PC-9 (cell line): ENCODE data around the gene MAL. TPM values are rescaled to one million over a fixed set of nuclear protein-coding genes. Genes with fewer than 3 reads are reported as not detected.
A peak's percentile ranks its signal among the peaks of the same experiment; 100 is the strongest.

Experiments
- BruUV-seq: library from RNA; stranded (reverse); fragments of 400-500 nt; replicated peaks from 2 replicates; lab custom pipeline; 2021; lab: Mats Ljungman, UMichigan
- CTCF ChIA-PET: fragments of 300-600 bp; sonication (Branson Sonifier 250); formaldehyde crosslinking; loops from one replicate; lab custom pipeline; 2022; ENCODE audit warnings: antibody characterized with exemption; lab: Charles Lee
- POLR2A ChIA-PET: fragments of 300-600 bp; sonication (Branson Sonifier 250); formaldehyde crosslinking; loops from one replicate; lab custom pipeline; 2022; ENCODE audit warnings: antibody characterized with exemption; ENCODE audit not compliant: unreplicated experiment; lab: Charles Lee
- DNase-seq, 2 experiments: peaks; one replicate each; pipeline versions ENCODE4 v3.0.0 to v3.0.0-alpha.2; 2015 to 2022; ENCODE audit warnings: mixed read lengths in 1 of 2
- H2AFZ ChIP-seq: fragments of 200-600 bp; sonication (generic); 2 replicates; pipeline ENCODE4 v1.8.1; 2017; ENCODE audit warnings: antibody characterized with exemption
- H3F3A ChIP-seq: fragments of 200-600 bp; sonication (generic); 2 replicates; pipeline ENCODE4 v1.8.1; 2017; ENCODE audit warnings: antibody characterized with exemption, mild to moderate bottlenecking, low read depth; ENCODE audit not compliant: insufficient read depth
- H3K27ac ChIP-seq: fragments of 200-600 bp; sonication (generic); 2 replicates; pipeline ENCODE4 v1.6.1; 2016; ENCODE audit warnings: mixed run types
- H3K27me3 ChIP-seq: fragments of 200-600 bp; sonication (generic); 2 replicates; pipeline ENCODE4 v1.6.1; 2016; ENCODE audit warnings: low read depth, mixed run types; ENCODE audit not compliant: insufficient read depth
- H3K36me3 ChIP-seq: fragments of 200-600 bp; sonication (generic); 2 replicates; pipeline ENCODE4 v1.6.1; 2016; ENCODE audit warnings: low read depth, mixed run types
- H3K4me1 ChIP-seq: fragments of 200-600 bp; sonication (generic); replicated peaks from 2 replicates; pipeline ENCODE4 v1.6.1; 2016; ENCODE audit warnings: mixed run types; ENCODE audit not compliant: insufficient read depth
- H3K4me2 ChIP-seq: fragments of 200-600 bp; sonication (generic); 2 replicates; pipeline ENCODE4 v1.6.1; 2017; ENCODE audit warnings: mixed run types
- H3K4me3 ChIP-seq: fragments of 200-600 bp; sonication (generic); 2 replicates; pipeline ENCODE4 v1.6.1; 2016; ENCODE audit warnings: mixed run types
- H3K79me2 ChIP-seq: fragments of 200-600 bp; sonication (generic); 2 replicates; pipeline ENCODE4 v1.6.1; 2017; ENCODE audit warnings: low read depth, mixed run types
- H3K9me2 ChIP-seq: fragments of 200-600 bp; sonication (generic); 2 replicates; pipeline ENCODE4 v1.8.1; 2017; ENCODE audit warnings: mild to moderate bottlenecking; ENCODE audit not compliant: insufficient read depth
- H3K9me3 ChIP-seq: fragments of 200-600 bp; sonication (generic); 2 replicates; pipeline ENCODE4 v1.8.1; 2016; ENCODE audit warnings: low read depth; ENCODE audit not compliant: insufficient read depth
- H4K20me1 ChIP-seq: fragments of 200-600 bp; sonication (generic); 2 replicates; pipeline ENCODE4 v1.8.1; 2017; ENCODE audit not compliant: insufficient read depth
- EZH2 ChIP-seq: fragments of 200-600 bp; sonication (generic); IDR thresholded peaks from 2 replicates; pipeline ENCODE4 v1.8.0; 2017; ENCODE audit warnings: antibody characterized with exemption, low read depth
- intact Hi-C: fragments of 100-400 bp; cut with micrococcal nuclease; formaldehyde crosslinking; loops from one replicate; pipeline ENCODE4 v1.10.0; 2022; ENCODE audit not compliant: unreplicated experiment
- total RNA-seq: library from RNA; stranded (reverse); gene quantifications from 2 replicates; pipeline ENCODE4 v1.2.3, GENCODE V29; 2021
- TF ChIP-seq, protein P1 (sequence below): fragments of 200-600 bp; sonication (generic); conservative IDR thresholded peaks from 2 replicates; pipeline ENCODE4 v1.6.1; 2017; ENCODE audit warnings: mixed run types, antibody characterized with exemption, mild to moderate bottlenecking, moderate library complexity

Gene MAL
- total RNA-seq, 1 experiment from 2014 or later = 146 TPM

- Histone ChIP-seq H3K4me2 (no peak overlapping the region), H3K9me2 (no peaks in the 10 kb centered on the region), H3K4me3 (no peak overlapping the region), H3K79me2 (peaks cover 75% of the 10 kb centered on the region), H3K4me1 (peaks cover 84% of the 10 kb centered on the region), H2AFZ (no peak overlapping the region), H3K27ac (peak overlapping the region; percentile 35), H4K20me1 (no peaks in the 10 kb centered on the region), H3F3A (peaks cover 96% of the 10 kb centered on the region), H3K36me3 (0 out of 2 replicates have a peak, but pooled peaks cover 17% of the 10 kb centered on the region), H3K9me3 (no peaks in the 10 kb centered on the region), H3K27me3 (no peaks in the 10 kb centered on the region)
- no peak for TF ChIP-seq EZH2
- TF ChIP-seq, protein P1, sequence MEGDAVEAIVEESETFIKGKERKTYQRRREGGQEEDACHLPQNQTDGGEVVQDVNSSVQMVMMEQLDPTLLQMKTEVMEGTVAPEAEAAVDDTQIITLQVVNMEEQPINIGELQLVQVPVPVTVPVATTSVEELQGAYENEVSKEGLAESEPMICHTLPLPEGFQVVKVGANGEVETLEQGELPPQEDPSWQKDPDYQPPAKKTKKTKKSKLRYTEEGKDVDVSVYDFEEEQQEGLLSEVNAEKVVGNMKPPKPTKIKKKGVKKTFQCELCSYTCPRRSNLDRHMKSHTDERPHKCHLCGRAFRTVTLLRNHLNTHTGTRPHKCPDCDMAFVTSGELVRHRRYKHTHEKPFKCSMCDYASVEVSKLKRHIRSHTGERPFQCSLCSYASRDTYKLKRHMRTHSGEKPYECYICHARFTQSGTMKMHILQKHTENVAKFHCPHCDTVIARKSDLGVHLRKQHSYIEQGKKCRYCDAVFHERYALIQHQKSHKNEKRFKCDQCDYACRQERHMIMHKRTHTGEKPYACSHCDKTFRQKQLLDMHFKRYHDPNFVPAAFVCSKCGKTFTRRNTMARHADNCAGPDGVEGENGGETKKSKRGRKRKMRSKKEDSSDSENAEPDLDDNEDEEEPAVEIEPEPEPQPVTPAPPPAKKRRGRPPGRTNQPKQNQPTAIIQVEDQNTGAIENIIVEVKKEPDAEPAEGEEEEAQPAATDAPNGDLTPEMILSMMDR = no peak
- no TSS peak for BruUV-seq
- CTCF ChIA-PET = no interaction called here
- DNase-seq = no peak
- POLR2A ChIA-PET = no interaction called here
- intact Hi-C loops = no loop called here
Measured at GRCh38 chr2:95038635-95039298, 13.3 kb downstream of the MAL start.

- POLR2A ChIA-PET = interaction anchor here (0.5 kb wide), 1 partner anchor 10 kb away, joined by 4 read pairs; no protein-coding TSS in a partner anchor
- intact Hi-C loops = no loop called here
Measured at GRCh38 chr2:95039363-95039762, 13.9 kb downstream of the MAL start.

DNA sequence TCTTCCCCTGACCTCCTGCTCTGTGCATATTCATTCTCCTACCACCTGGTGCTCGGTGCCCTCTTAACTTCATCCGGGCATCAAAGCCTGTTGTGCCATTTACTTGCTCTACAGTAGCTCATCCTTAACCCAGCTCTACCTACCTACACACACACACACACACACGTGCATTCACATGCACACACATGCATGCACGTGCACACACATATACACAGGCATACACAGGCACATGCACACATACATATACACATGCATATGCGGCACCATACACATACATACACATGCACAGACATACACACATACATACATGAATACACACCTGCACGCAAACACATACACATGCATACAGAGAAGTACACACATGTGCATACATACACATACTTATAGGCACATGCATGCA lies 14.5 kb downstream of the MAL start:
- peaks cover 76% of the 10 kb centered on the region for H3K79me2 ChIP-seq
- H3F3A ChIP-seq = peaks cover 92% of the 10 kb centered on the region
- CTCF ChIA-PET = no interaction called here
- TF ChIP-seq, protein P1 = no peak
- no peak for TF ChIP-seq EZH2
- H3K4me3 ChIP-seq = no peak overlapping the region
- H4K20me1 ChIP-seq = no peaks in the 10 kb centered on the region
- no peak overlapping the region for H3K4me2 ChIP-seq
- H3K27me3 ChIP-seq = no peaks in the 10 kb centered on the region
- peaks cover 77% of the 10 kb centered on the region for H3K4me1 ChIP-seq
- POLR2A ChIA-PET = interaction anchor here (0.5 kb wide), 1 partner anchor 10 kb away, joined by 4 read pairs; no protein-coding TSS in a partner anchor
- peaks cover 17% of the 10 kb centered on the region; the same call in 1 of the 2 replicates for H3K36me3 ChIP-seq
- no peaks in the 10 kb centered on the region for H3K9me2 ChIP-seq
- intact Hi-C loops = no loop called here
- H2AFZ ChIP-seq = no peak overlapping the region
- peak overlapping the region; percentile 35; the same call in 1 of the 2 replicates for H3K27ac ChIP-seq
- H3K9me3 ChIP-seq = no peaks in the 10 kb centered on the region
- no peak for DNase-seq
- BruUV-seq = no TSS peak

More at GRCh38 chr2:95039363-95039762, 13.9 kb downstream of the MAL start:
- no peaks in the 10 kb centered on the region for H3K9me2 ChIP-seq
- peak overlapping the region; percentile 35; the same call in 1 of the 2 replicates for H3K27ac ChIP-seq
- peaks cover 83% of the 10 kb centered on the region for H3K4me1 ChIP-seq
- H3K4me2 ChIP-seq = no peak overlapping the region
- H3K79me2 ChIP-seq = peaks cover 76% of the 10 kb centered on the region
- peaks cover 94% of the 10 kb centered on the region for H3F3A ChIP-seq
- H3K36me3 ChIP-seq = 0 out of 2 replicates have a peak, but pooled peaks cover 17% of the 10 kb centered on the region
- no TSS peak for BruUV-seq
- no peaks in the 10 kb centered on the region for H3K27me3 ChIP-seq
- no peak overlapping the region for H2AFZ ChIP-seq
- CTCF ChIA-PET = no interaction called here
- H3K4me3 ChIP-seq = no peak overlapping the region
- TF ChIP-seq, protein P1 = no peak
- TF ChIP-seq EZH2 = no peak
- DNase-seq = no peak
- no peaks in the 10 kb centered on the region for H3K9me3 ChIP-seq
- H4K20me1 ChIP-seq = no peaks in the 10 kb centered on the region
